Pons (tissue), 1 donor: ENCODE data around the gene FYB1.
"Not testable (repeated sequence)": the region's sequence is repeated elsewhere in the genome, so short reads cannot be mapped to it uniquely, and the experiment has no call there.

Experiments used
- DNase-seq: peaks from one replicate; pipeline ENCODE4 v3.0.0-alpha.2; 2016; ENCODE audit warnings: low spot score

FYB1 gene

DNA sequence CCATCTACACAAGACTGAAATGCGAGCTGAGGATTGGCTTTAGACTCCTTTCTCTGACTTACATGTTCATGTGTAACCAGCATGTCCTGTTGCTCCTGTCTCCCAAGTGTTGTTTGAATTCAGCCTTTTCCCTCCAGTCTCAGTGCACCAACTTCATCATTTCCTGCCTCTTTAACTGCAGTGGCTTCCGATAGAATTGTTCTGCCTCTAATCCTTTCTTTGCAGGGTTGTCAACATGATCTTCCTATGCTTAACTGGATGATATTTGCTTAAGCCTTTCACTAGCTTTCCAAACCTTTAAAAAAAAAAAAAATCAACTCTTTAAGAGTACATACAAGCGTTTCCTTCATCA lies 6.7 kb upstream of the FYB1 start:
- DNase-seq: no peak

DNA sequence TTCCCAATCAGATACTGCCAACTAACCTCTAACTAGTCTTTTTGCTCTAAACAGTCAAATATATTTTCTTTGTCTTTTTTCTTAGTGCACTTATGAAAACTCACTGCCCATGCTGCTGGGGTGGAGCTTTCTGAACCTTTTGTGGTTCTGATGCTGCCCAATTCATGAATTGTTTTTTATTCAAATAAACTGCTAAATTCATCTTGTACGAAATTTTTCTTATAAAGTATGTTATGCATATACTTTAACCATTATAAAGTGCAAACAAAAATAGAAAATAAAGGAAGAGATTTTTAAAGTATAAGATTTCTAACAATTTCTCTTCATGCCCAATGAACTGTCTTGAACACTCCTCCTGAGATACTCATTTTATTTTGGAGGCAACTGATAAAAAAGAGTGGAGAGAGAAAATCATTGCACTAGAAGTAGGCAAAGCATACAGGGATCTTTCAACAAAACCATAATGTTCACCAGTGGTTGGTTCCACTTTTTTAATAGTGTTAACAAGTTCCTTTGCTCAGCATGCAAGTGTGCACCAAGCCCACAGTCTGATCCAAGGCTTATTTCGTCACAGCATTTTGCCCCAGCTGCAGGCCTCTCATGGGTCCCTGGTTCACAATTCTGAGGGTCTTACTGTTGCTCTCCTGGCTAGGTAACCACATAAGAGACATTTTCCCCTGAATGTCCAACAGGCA lies 6.2 kb upstream of the FYB1 start:
- DNase-seq: no peak

DNA sequence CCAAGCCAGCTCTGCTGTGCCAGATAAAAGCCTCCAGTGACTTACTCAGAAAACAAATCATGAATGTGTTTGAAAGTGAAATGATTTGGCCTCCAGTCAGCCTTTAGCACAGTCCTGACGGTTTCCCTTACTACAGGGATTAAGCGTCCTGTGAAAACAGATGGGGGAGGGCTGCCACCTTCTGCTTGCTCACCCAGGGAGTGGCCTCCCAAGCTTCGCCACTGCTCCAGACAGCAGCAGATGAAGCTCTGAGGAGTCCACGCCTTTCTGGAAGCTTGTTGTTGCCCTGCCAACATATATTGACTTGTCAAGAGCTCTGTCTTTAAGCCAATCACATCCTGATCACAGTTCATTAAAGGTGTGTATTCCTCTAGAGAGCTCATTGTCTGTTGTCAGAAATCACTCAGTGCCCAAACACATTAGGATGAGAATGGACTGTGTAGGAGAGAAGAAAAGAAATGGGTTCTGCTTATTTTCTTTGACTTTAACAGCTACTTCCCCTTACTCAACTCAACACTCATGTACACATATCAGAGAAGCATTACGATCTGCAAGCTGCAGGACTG lies 4.9 kb upstream of the FYB1 start:
- no peak for DNase-seq

DNA sequence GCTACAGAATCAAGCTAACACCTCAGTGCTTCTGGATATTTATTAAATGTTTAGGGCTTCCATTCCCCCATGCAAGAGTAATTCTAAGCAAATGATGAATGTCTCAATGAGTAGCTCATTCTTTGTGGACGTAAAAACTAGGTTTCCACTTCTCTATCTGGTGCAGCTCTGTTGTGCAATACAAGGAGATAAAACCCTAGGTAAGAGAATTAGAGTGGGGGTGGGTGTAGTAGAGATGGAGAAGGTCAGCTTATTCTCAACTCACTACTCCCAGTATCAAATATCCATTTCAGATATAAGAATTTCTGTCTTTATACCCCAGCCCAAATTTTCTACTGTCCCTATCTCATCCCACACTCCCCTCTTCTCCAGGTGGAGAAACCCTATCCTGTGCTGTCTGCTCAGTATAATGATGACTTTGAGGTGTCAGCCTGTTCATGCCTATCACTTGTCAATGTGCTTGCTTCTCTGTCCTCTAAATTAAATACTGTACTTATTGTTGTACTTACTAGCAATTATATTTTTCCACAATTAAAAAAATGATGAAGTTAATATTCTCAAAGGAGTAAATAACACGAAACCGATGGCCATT lies 4.3 kb upstream of the FYB1 start:
- no peak for DNase-seq

DNA sequence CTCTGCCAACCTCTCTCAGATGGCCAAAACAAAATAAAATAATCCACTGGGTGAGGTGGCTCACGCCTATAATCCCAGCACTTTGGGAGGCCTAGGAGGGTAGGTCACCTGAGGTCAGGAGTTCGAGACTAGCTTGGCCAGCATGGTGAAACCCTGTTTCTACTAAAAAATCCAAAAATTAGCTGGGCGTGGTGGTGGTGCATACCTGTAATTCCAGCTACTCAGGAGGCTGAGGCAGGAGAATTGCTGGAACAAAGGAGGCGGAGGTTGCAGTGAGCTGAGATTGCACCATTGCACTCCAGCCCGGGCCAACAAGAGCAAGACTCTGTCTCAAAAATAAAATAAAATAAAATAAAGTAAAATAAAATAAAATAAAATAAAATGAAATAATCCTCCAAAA lies 2.3 kb upstream of the FYB1 start:
- DNase-seq: not testable (repeated sequence)

DNA sequence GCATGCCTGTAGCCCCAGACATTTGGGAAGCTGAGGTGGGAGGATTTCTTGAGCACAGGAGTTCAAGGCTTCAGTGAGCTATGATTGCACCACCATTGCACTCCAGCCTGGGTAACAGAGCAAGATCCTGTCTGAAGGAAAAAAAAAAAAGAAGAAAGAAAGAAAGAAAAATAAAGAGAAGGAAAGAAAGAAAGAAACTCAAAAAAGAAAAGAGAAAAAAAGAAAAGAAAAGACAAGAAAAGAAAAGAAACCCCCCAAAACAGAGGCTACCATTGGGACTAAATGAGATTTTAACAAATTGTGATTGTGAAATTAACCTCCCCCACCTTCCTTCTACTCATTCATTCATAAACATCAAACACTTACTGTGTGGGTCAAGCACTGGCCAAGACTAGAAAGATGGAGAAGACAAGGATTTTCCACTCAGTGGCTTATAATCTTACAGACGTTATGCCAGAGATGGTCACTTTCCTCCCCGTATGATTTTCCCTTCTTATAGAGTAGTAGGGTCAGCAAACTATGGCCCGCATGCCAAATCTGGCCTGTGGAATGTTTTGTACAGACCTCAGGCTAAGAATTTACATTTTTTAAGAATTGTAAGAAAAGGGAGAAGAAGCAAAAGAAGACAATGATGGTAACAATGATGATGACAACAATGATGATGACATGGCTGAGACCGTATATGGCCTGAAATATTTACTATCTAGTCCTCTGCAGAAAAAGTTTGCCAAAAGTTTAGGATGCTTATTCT lies 1.1 kb upstream of the FYB1 start:
- DNase-seq: no peak

DNA sequence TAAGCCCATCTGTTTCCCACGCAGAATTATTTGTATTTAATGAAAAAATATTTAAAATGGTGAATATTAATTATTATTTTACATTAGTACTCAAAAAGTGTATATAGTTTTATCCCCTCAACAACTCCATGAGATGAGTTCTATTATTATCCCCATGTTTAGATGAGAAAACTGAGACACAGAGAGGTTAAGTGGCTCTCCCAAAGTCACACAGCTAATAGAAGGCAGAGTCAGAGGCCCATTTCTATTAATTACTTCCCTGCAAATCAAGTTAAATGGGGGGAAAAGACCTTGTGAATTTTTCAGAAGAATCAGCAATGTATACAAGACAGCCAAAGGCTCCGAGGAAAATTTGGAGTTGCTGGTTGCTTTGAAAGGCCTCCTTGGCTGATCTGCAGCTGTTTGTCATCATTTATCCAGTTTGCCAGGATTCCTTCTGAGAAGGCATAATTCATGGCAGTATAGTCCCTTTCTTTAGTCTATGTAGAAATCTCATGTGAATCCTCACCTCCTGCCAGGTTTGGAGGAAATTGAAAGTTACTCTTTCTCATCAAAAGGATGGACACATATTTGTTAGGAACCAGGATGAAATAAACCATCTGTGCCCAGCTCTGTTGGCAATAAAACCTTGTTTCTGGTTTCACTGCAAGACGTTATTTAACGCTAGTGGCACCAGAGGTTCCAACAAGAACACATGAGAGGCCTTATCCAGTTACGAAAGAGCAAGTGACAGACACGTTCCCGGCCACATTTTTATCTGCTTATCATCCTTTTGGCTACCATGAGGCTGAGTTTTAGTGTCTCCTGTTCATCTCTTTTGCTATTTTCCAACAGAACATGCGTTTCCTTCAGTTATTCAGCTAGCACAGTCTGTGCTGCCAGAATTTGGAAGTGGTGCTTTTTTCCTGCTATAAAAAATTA lies 621 bp downstream of the FYB1 start:
- no peak for DNase-seq

DNA sequence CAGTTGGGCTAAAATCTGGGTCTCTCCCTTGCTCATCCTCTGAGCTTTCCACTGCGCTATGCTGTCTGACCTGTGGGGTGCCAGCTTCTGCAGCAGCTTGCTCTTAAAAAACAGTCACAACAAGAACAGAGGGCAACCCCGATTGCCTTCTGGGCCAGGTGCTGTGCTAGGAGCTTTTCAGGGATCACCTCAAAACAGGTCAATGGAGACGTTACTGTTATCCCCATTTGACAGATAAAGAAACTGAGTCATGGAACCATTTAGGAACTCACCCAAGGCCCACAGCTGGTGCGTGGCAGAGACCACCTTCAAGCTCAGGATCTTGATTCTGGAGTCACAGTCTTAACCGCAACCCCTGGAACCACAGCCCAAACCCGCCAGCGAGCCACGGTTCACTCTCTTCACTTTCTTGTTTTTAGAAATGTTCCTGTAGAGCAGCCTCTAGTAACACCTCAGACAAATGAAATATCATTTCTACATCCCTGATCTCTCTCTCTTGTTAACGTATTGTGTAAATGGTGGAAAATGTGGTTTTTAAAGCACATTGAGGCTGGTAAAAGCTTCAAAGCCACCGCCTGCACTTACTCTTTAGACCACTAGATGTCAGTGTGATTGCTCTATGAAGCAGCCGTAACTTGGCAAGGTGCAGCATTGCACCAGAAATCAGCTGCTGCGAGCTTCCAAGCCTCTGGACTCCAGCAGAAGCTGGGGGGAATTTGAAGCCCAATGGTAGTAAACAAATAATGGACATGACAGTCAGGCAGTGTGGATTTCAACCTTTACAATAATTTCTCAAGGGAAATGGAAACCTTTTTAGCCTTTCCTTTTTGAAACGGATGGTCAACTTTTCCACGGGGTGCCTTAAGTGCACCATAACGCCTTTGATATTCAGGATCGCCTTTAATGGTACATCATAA lies 1.7 kb downstream of the FYB1 start:
- peak; percentile 83 for DNase-seq

DNA sequence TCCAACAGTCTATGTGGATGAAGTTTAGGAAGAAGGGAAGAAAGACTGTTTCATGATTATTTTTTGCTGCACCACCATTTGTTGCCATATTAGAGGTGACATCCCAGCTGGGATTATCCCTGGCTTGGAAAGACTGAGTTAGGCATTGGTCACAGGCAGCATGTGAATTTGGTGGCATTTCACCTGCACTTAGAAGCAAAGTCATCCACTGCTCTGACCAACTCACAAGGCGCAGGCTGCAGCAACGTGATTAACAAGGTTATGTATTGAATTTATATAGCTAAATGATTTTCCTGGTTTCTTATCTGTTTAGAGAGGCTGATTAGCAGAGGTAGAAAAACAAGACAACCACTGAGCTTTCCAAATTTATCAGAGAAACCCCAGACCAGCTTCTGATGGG lies 2.7 kb downstream of the FYB1 start:
- no peak for DNase-seq

DNA sequence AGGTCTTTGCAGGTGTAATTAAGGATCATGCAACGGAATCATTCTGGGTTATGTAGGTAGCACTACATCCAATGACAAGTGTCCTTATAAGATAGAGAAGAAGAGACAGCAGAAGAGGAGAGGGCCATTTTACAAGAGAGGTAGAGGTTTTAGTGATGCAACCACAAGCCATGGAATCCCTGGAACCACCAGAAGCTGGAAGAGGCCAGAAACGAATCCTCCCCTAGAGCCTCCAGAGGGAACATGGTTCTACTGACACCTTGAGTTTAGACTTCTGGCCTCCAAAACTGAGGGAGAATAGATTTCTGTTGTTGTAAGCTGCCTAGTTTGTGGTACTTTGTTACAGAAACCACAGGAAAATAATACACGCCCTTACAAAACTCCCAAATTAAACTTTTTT lies 3.5 kb downstream of the FYB1 start:
- DNase-seq: no peak

DNA sequence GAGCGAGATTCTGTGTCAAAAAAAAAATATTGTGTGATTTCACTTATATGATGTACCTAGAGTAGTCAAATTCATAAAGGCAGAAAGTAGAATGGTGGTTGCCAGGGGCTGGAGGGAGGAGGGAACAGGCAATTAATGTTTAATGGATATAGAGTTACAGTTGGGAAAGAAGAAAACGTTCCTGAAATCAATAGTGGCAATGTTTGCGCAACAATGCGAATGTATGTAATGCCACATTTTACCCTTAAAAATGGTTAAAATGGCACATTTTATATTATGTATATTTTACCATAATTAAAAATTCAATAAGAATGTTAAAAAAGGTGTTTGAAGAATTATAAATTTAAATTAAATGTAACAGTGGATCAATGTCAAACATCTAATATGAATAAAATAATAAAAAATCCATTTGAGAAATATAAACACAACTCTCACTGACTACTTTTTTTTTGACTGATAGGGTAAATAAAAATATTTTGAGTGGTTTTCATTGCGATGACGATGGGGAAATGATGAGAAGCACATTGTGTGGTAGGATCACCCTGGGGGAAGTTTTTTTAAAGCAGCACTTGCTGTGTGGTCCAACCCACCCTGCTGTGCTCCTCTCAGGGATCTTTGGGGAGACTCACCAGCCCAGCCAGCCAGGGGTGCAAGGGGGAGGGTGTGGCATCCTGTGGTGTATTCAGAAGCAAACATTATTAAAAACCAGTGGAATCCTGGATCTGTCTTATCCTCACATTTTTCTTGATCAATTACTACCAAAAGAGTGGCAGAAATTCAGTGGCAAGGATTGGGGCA lies 4.3 kb downstream of the FYB1 start:
- no peak for DNase-seq

DNA sequence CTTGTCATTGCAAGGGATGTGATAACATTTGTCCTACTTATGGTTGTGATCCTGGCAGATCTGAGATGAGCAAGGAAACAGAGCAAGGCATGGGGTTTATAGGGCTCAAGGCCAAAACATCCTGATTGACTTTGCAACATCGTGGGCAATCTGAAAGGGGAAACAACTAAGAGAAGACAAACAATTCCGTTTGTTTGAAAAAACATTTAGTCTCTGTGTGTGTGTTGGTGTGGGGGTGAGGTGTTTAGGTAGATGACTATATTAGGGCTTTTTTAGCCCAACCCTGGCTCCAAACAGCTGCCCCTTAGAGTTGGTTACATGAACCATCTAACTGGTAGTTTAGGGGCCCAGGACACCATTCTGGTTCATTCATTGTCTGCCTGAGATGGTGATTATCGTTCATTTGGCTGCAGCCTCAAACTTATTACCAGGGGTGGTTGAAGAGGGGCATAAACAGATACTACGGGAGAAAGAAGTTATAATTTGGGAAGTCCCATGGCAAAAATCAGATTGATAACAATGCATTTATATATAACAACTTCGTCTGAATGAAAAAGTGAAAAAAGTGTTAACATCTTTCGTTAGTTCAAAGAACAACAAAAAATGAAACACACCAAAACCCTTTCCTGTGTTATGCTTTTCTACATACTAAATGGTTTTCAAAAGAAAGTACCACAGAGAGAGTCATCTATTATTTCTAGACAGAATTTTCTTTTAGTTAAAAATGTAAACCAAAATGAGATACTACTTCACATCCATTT lies 5.7 kb downstream of the FYB1 start:
- DNase-seq: no peak

DNA sequence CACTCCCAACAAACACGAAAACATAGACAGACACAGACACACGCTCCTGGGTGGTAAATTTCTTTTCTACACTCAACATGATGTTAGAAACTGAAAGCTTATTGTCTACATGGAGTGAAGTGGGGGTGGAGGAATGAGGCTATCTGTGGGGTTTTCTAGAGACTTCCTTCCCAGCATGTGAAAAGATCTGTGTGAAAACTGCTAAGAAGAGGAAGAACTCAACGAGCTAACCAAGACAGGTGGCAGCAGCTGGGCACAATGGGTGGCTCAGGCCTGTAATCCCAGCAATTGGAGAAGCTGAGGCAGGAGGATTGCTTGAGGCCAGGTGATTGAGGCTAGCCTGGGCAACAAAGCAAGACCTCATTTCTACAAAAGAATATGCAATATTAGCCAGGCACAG lies 7.6 kb downstream of the FYB1 start:
- DNase-seq: no peak

DNA sequence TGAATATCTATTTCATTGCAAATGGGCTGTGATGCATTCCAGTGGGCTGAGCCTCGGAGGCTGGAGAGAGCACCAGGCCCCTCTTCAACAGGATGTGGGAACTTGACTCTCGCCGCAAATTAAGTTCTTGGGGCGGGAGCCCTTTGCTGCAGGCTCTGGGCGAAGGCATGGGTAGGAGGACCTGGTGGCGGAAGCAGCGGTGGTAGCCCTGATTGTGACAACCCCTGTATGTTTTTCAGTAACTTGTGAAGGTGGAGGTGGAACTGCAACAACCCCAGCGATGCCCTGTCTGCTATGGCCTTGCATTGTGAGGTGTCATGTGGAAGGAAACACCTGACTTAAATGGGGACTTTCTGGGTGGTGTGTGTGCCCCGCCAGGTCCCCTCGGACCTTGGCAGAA lies 9.4 kb downstream of the FYB1 start:
- DNase-seq: no peak

DNA sequence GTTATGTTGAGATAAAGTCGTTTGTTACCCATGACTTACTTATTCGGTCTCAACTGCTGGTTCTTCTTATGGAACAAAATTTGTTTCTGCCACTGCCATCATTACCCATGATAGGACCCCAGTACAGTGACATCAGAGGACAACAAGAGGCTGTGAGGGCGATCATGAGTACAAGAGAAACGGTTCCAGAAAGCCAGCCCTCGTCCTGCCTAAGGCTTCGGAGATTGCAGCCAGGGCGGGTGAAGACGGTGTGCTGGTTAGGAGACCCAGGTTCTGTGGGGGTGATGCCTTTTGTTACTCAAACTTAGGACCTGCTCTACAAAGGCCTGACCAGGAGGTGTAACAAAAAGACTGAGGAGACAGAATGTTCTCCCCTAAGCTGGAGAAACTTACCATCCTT lies 10.9 kb downstream of the FYB1 start:
- no peak for DNase-seq

DNA sequence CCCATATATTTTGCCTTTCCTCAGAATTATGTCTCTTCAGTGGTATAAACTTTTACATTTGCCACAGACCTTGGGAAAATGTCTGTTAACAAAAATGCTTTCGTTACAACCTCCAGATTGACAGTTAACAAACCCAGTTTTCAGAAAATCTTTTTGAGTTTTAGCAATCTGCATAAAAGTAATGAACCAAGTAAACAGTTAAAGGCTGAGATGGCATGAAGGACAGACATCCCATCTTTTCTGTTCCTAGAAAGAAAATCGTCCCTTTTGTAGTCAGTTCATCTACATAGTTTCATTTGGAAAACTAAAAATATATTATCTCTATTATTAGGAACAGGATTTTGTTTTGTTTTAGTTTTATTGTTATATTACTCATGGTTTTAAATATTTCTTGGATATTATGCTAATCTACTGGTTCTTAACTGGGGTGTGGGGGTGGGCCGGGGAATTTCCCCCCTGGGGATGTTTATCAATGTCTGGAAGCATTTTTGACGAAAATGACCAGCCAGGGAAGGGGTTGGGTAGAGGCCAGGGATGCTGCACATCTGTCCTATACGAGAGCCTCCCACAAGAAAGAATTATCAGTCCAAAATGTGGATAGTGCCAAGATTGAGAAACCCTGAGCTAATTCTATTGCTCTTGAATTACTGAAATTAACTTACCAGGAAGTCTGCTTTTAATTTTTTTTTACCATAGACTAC lies 11.9 kb downstream of the FYB1 start:
- DNase-seq: no peak

DNA sequence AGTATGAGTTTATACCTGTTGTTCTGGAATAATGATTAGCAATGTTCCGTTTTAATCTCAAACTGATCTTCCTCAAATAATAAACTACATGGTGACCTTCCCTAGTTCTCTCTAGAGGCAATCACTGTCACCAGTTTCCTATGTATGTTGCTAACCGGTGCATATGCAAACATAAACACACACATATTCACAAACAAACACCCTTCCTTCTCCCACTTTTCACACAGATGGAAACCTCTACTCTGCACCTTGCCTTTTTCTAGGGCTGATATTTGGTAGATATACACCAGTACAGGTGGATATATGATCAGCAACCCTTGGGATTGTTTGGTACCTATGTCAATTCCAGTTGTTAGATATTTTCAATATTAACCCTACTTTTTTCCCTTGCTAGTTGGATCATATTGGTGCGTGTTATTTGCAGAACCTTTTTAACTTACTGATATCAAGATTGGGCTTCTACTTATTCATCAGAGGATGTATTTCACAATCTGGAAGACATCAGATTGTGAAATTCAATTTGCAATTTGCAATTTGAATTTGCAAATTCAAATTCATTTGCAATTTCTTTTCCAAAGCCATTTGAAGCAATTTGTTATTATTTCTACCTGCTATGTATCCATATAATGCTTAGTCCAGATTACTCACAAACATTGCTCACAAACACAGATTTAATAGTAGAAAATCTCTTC lies 12.6 kb downstream of the FYB1 start:
- DNase-seq: no peak

DNA sequence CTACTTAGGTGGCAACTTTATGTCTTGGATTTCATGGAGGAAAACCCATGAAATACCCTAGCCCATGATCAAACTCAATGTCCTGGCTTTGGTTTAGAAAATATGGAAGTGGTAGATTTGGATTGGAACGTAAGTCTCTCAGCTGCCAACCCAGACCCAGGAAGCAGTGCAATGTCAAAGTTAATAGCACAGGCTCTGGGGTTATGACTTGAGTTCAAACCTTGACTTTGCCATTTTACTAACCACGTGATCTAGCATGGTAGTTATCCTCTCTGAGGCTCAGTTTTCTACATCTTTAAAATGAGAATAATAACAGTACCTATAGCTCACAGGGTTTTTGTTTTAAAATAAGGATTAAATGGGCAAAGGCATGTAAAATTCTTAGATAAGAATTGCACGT lies 13.8 kb downstream of the FYB1 start:
- no peak for DNase-seq
